GM21381 (cell line): ENCODE data around the gene ZNF548.
A peak's percentile ranks its signal among the peaks of the same experiment; 100 is the strongest.

Experiments used
- ATAC-seq: cut with Tn5 transposase; IDR thresholded peaks from one replicate; pipeline ENCODE4 v1.9.1; 2021; ENCODE audit warnings: mild to moderate bottlenecking, moderate library complexity; ENCODE audit not compliant: unreplicated experiment

Gene ZNF548

GRCh38 chr19:57395710-57396109 lies 6.1 kb downstream of the ZNF548 start:
- ATAC-seq, result no peak

GRCh38 chr19:57398868-57399267 lies 9.2 kb downstream of the ZNF548 start:
- no peak for ATAC-seq

- no peak for ATAC-seq
Measured at GRCh38 chr19:57403737-57404563, 14.3 kb downstream of the ZNF548 start.

GRCh38 chr19:57406516-57407123 lies 17.0 kb downstream of the ZNF548 start:
- no peak for ATAC-seq

GRCh38 chr19:57410877-57411671 lies 21.4 kb downstream of the ZNF548 start, which contains the start of gene ZNF17:
ZNF17 (plus strand) TSS chr19:57411161; CDS start chr19:57413616, 2,455 bp downstream.
- ATAC-seq, result peak; percentile 99

GRCh38 chr19:57419439-57419838 lies 29.8 kb downstream of the ZNF548 start:
- no peak for ATAC-seq

- ATAC-seq, result no peak
Measured at GRCh38 chr19:57421037-57421436, 31.4 kb downstream of the ZNF548 start.

- no peak for ATAC-seq
Measured at GRCh38 chr19:57434386-57435061, 44.9 kb downstream of the ZNF548 start.

- ATAC-seq, result peak; percentile 92
Measured at GRCh38 chr19:57435062-57435978, 45.7 kb downstream of the ZNF548 start, which contains the start of gene ZNF749. ZNF749 (plus strand) TSS chr19:57435325; CDS start chr19:57435579, 254 bp downstream.

- no peak for ATAC-seq
Measured at GRCh38 chr19:57436417-57436816, 46.8 kb downstream of the ZNF548 start.

- no peak for ATAC-seq
Measured at GRCh38 chr19:57437931-57438330, 48.3 kb downstream of the ZNF548 start.

- no peak for ATAC-seq
Measured at GRCh38 chr19:57438925-57439324, 49.3 kb downstream of the ZNF548 start.

- no peak for ATAC-seq
Measured at GRCh38 chr19:57441979-57442752, 52.5 kb downstream of the ZNF548 start.

GRCh38 chr19:57443121-57443696 lies 53.6 kb downstream of the ZNF548 start:
- no peak for ATAC-seq

GRCh38 chr19:57452307-57452706 lies 62.7 kb downstream of the ZNF548 start:
- no peak for ATAC-seq
